HepG2 (cell line): ENCODE results near the gene PRUNE1. TPM values are rescaled to one million over a fixed set of nuclear protein-coding genes. Genes with fewer than 3 reads are reported as not detected.
A peak's percentile ranks its signal among the peaks of the same experiment; 100 is the strongest.

Source experiments
- ADNP ChIP-seq: sonication (generic); formaldehyde crosslinking; IDR thresholded peaks from 2 replicates; pipeline ENCODE4 v1.4.0; 2020; ENCODE audit warnings: missing genetic modification reagents
- BORCS8-MEF2B ChIP-seq: sonication (generic); formaldehyde crosslinking; IDR thresholded peaks from 2 replicates; pipeline ENCODE4 v1.8.0; 2022; ENCODE audit warnings: mild to moderate bottlenecking, missing genetic modification reagents
- CENPT ChIP-seq: sonication (generic); formaldehyde crosslinking; IDR thresholded peaks from 2 replicates; pipeline ENCODE4 v1.8.0; 2022; ENCODE audit warnings: low read depth, mild to moderate bottlenecking, moderate library complexity, missing genetic modification reagents
- HBP1 ChIP-seq: IDR thresholded peaks from 2 replicates; pipeline ENCODE4 v1.6.1; 2016; ENCODE audit warnings: low read depth, control low read depth
- HMG20A ChIP-seq: IDR thresholded peaks from 2 replicates; pipeline ENCODE4 v1.6.1; 2016; ENCODE audit warnings: borderline replicate concordance
- HOXD1 ChIP-seq: sonication (generic); formaldehyde crosslinking; IDR thresholded peaks from 2 replicates; pipeline ENCODE4 v1.5.0; 2020; ENCODE audit warnings: missing genetic modification reagents
- IRF9 ChIP-seq: sonication (generic); formaldehyde crosslinking; IDR thresholded peaks from 2 replicates; pipeline ENCODE4 v1.8.0; 2022; ENCODE audit warnings: missing genetic modification reagents, mild to moderate bottlenecking, borderline replicate concordance
- JUN ChIP-seq: sonication (generic); formaldehyde crosslinking; IDR thresholded peaks from 2 replicates; pipeline ENCODE4 v1.4.0; 2020; ENCODE audit warnings: mild to moderate bottlenecking, missing genetic modification reagents
- KDM2A ChIP-seq: sonication (generic); formaldehyde crosslinking; IDR thresholded peaks from 2 replicates; pipeline ENCODE4 v1.4.0; 2020; ENCODE audit warnings: low read depth, missing genetic modification reagents, borderline replicate concordance
- MLX ChIP-seq: IDR thresholded peaks from 2 replicates; pipeline ENCODE4 v1.6.1; 2016
- NFE2 ChIP-seq: sonication (generic); formaldehyde crosslinking; IDR thresholded peaks from 2 replicates; pipeline ENCODE4 v1.4.0; 2020; ENCODE audit warnings: missing genetic modification reagents
- PTBP1 ChIP-seq: fragments of 200-400 bp; formaldehyde crosslinking; IDR thresholded peaks from 2 replicates; pipeline ENCODE4 v1.6.1; 2018; ENCODE audit warnings: low read length, low read depth; ENCODE audit not compliant: poor library complexity, severe bottlenecking
- RFX1 ChIP-seq: fragments of 450-650 bp; IDR thresholded peaks from 2 replicates; pipeline ENCODE4 v1.6.1; 2017
- SRSF9 ChIP-seq: fragments of 200-400 bp; formaldehyde crosslinking; IDR thresholded peaks from 2 replicates; pipeline ENCODE4 v1.6.1; 2018; ENCODE audit warnings: borderline replicate concordance, mild to moderate bottlenecking, low read depth, low read length; ENCODE audit not compliant: insufficient read depth, poor library complexity, severe bottlenecking
- TSC22D2 ChIP-seq: sonication (generic); formaldehyde crosslinking; IDR thresholded peaks from 2 replicates; pipeline ENCODE4 v1.5.1; 2020; ENCODE audit warnings: missing genetic modification reagents, mild to moderate bottlenecking, borderline replicate concordance
- XRCC5 ChIP-seq: fragments of 200-400 bp; formaldehyde crosslinking; optimal IDR thresholded peaks from 2 replicates; pipeline ENCODE3; 2017; ENCODE audit warnings: mild to moderate bottlenecking, low read length
- ZEB1 ChIP-seq: IDR thresholded peaks from 2 replicates; pipeline ENCODE4 v1.6.1; 2012; ENCODE audit warnings: mild to moderate bottlenecking, low read depth, inconsistent platforms; ENCODE audit not compliant: insufficient replicate concordance
- ZNF468 ChIP-seq: sonication (generic); formaldehyde crosslinking; IDR thresholded peaks from 2 replicates; pipeline ENCODE4 v1.8.0; 2022; ENCODE audit warnings: mild to moderate bottlenecking, moderate library complexity, missing genetic modification reagents
- ZNF562 ChIP-seq: sonication (generic); formaldehyde crosslinking; IDR thresholded peaks from 2 replicates; pipeline ENCODE4 v1.8.0; 2022; ENCODE audit warnings: missing genetic modification reagents, borderline replicate concordance
- polyA plus RNA-seq, 8 experiments: library from polyadenylated mRNA; depleted of rRNA in 3 of 8; stranded (reverse) in 7 of 8; unstranded in 1 of 8; fragments of >200 nt; fragmentation: Illumina TruSeq in 4 of 8; extraction: Trizol in 4 of 8; gene quantifications; 2 replicates each; pipeline versions ENCODE4 v1.2.1 to v1.2.3, GENCODE V29; 2011 to 2016; ENCODE audit warnings: low read depth in 4 of 8, missing spikeins in 1 of 8, mixed read lengths in 1 of 8; ENCODE audit not compliant: insufficient read depth in 1 of 8
- total RNA-seq, 5 experiments: library from RNA; depleted of rRNA; stranded (reverse); fragments of >200 nt; fragmentation: Illumina TruSeq; extraction: Trizol; gene quantifications; 2 replicates each; pipeline ENCODE4 v1.2.3, GENCODE V29; 2016; ENCODE audit warnings: low read depth in 1 of 5
- TF ChIP-seq, protein P1 (sequence below): sonication (generic); formaldehyde crosslinking; IDR thresholded peaks from 2 replicates; pipeline ENCODE4 v1.5.0; 2020; ENCODE audit warnings: missing genetic modification reagents, mild to moderate bottlenecking, borderline replicate concordance
- TF ChIP-seq, protein P2 (sequence below): IDR thresholded peaks from 2 replicates; pipeline ENCODE4 v1.6.1; 2018; ENCODE audit warnings: missing genetic modification reagents
- TF ChIP-seq, protein P3 (sequence below): sonication (generic); formaldehyde crosslinking; IDR thresholded peaks from 2 replicates; pipeline ENCODE4 v1.8.1; 2022; ENCODE audit warnings: mild to moderate bottlenecking, missing genetic modification reagents
- TF ChIP-seq, protein P4 (sequence below): sonication (generic); formaldehyde crosslinking; IDR thresholded peaks from 2 replicates; pipeline ENCODE4 v1.4.0; 2020; ENCODE audit warnings: mild to moderate bottlenecking, missing genetic modification reagents

The PRUNE1 gene
- total and polyA plus RNA-seq, 2 of the 13 experiments (the other 11 are each of a cell fraction or from before 2014, with no cell fraction given): 19.0 to 31.9 TPM

DNA sequence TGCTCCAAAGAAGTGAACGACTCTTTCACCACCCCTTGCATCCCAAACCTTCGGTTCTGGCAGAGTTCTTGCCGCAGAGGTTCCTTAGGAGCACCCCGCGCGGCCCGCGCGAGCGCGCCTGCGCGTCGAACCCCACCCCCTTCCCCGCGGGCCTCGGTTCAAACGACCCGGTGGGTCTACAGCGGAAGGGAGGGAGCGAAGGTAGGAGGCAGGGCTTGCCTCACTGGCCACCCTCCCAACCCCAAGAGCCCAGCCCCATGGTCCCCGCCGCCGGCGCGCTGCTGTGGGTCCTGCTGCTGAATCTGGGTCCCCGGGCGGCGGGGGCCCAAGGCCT, 39.3 kb downstream of the PRUNE1 start, which contains the start of gene C1orf56 (continued):
- TF ChIP-seq IRF9 (CRISPR knock-in tag): no peak
- no peak for TF ChIP-seq HOXD1 (CRISPR knock-in tag)
- TF ChIP-seq, protein P1, sequence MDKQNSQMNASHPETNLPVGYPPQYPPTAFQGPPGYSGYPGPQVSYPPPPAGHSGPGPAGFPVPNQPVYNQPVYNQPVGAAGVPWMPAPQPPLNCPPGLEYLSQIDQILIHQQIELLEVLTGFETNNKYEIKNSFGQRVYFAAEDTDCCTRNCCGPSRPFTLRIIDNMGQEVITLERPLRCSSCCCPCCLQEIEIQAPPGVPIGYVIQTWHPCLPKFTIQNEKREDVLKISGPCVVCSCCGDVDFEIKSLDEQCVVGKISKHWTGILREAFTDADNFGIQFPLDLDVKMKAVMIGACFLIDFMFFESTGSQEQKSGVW (CRISPR knock-in tag): no peak
- no peak for TF ChIP-seq JUN (CRISPR knock-in tag)
- no peak for TF ChIP-seq HBP1 (CRISPR knock-in tag)
- TF ChIP-seq TSC22D2 (CRISPR knock-in tag): no peak
- TF ChIP-seq PTBP1: no peak
- peak; percentile 47 for TF ChIP-seq XRCC5
- TF ChIP-seq KDM2A (CRISPR knock-in tag): 0 out of 2 replicates have a peak, but pooled peaks have one; percentile 14
- no peak for TF ChIP-seq ADNP (CRISPR knock-in tag)
- TF ChIP-seq ZNF468 (CRISPR knock-in tag): no peak
- TF ChIP-seq NFE2 (CRISPR knock-in tag): no peak
- no peak for TF ChIP-seq SRSF9
- TF ChIP-seq ZNF562: no peak
- TF ChIP-seq, protein P2, sequence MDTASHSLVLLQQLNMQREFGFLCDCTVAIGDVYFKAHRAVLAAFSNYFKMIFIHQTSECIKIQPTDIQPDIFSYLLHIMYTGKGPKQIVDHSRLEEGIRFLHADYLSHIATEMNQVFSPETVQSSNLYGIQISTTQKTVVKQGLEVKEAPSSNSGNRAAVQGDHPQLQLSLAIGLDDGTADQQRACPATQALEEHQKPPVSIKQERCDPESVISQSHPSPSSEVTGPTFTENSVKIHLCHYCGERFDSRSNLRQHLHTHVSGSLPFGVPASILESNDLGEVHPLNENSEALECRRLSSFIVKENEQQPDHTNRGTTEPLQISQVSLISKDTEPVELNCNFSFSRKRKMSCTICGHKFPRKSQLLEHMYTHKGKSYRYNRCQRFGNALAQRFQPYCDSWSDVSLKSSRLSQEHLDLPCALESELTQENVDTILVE (CRISPR knock-in tag): peak; percentile 43; the same call in 1 of the 2 replicates
- TF ChIP-seq, protein P3, sequence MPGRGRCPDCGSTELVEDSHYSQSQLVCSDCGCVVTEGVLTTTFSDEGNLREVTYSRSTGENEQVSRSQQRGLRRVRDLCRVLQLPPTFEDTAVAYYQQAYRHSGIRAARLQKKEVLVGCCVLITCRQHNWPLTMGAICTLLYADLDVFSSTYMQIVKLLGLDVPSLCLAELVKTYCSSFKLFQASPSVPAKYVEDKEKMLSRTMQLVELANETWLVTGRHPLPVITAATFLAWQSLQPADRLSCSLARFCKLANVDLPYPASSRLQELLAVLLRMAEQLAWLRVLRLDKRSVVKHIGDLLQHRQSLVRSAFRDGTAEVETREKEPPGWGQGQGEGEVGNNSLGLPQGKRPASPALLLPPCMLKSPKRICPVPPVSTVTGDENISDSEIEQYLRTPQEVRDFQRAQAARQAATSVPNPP (CRISPR knock-in tag): no peak
- 0 out of 2 replicates have a peak, but pooled peaks have one; percentile 32 for TF ChIP-seq MLX (CRISPR knock-in tag)
- no peak for TF ChIP-seq HMG20A
- no peak for TF ChIP-seq RFX1
- TF ChIP-seq ZEB1: no peak
- TF ChIP-seq BORCS8-MEF2B (CRISPR knock-in tag): no peak
- TF ChIP-seq CENPT: no peak
- TF ChIP-seq, protein P4, sequence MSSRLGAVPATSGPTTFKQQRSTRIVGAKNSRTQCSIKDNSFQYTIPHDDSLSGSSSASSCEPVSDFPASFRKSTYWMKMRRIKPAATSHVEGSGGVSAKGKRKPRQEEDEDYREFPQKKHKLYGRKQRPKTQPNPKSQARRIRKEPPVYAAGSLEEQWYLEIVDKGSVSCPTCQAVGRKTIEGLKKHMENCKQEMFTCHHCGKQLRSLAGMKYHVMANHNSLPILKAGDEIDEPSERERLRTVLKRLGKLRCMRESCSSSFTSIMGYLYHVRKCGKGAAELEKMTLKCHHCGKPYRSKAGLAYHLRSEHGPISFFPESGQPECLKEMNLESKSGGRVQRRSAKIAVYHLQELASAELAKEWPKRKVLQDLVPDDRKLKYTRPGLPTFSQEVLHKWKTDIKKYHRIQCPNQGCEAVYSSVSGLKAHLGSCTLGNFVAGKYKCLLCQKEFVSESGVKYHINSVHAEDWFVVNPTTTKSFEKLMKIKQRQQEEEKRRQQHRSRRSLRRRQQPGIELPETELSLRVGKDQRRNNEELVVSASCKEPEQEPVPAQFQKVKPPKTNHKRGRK (CRISPR knock-in tag): no peak
